NAMALWA (cell line): Measurements from ENCODE around the gene VPREB1.
"Not testable (repeated sequence)": the region's sequence is repeated elsewhere in the genome, so short reads cannot be mapped to it uniquely, and the experiment has no call there.

Source experiments
- DNase-seq: peaks from one replicate; pipeline ENCODE4 v3.0.0-alpha.2; 2015; ENCODE audit warnings: low spot score

Gene VPREB1

GRCh38 chr22:22244316-22245250, at the start of gene VPREB1:
Gene VPREB1, plus strand, starts transcription at chr22:22244786. Its CDS starts 28 bp downstream, at chr22:22244814.
- peak; percentile 60 for DNase-seq

GRCh38 chr22:22194931-22195264, 49.7 kb upstream of the VPREB1 start:
- peak; percentile 49 for DNase-seq

- peak; percentile 94 for DNase-seq
Measured at GRCh38 chr22:22195265-22196017, 49.1 kb upstream of the VPREB1 start.

- DNase-seq: peak; percentile 55
Measured at GRCh38 chr22:22196018-22196533, 48.5 kb upstream of the VPREB1 start.

GRCh38 chr22:22196833-22197477, 47.6 kb upstream of the VPREB1 start:
- no peak for DNase-seq

- DNase-seq: peak; percentile 52
Measured at GRCh38 chr22:22197993-22198402, 46.6 kb upstream of the VPREB1 start.

GRCh38 chr22:22198751-22199150, 45.8 kb upstream of the VPREB1 start:
- DNase-seq: no peak

GRCh38 chr22:22199634-22200033, 45.0 kb upstream of the VPREB1 start:
- no peak for DNase-seq

GRCh38 chr22:22200569-22201184, 43.9 kb upstream of the VPREB1 start:
- DNase-seq: peak; percentile 15

- DNase-seq: peak; percentile 84
Measured at GRCh38 chr22:22201185-22201929, 43.2 kb upstream of the VPREB1 start.

- peak; percentile 77 for DNase-seq
Measured at GRCh38 chr22:22201930-22202343, 42.6 kb upstream of the VPREB1 start.

- DNase-seq: no peak
Measured at GRCh38 chr22:22203048-22203971, 41.3 kb upstream of the VPREB1 start.

GRCh38 chr22:22207845-22208564, 36.6 kb upstream of the VPREB1 start:
- DNase-seq: peak; percentile 88

GRCh38 chr22:22208652-22209051, 35.9 kb upstream of the VPREB1 start:
- peak; percentile 20 for DNase-seq

GRCh38 chr22:22209080-22209640, 35.4 kb upstream of the VPREB1 start:
- not testable (repeated sequence) for DNase-seq

GRCh38 chr22:22210375-22210774, 34.2 kb upstream of the VPREB1 start:
- DNase-seq: no peak

- DNase-seq: no peak
Measured at GRCh38 chr22:22210889-22211833, 33.4 kb upstream of the VPREB1 start.

- DNase-seq: no peak
Measured at GRCh38 chr22:22213231-22213630, 31.4 kb upstream of the VPREB1 start.
